ENCODE data around the gene ATRNL1.

DNA sequence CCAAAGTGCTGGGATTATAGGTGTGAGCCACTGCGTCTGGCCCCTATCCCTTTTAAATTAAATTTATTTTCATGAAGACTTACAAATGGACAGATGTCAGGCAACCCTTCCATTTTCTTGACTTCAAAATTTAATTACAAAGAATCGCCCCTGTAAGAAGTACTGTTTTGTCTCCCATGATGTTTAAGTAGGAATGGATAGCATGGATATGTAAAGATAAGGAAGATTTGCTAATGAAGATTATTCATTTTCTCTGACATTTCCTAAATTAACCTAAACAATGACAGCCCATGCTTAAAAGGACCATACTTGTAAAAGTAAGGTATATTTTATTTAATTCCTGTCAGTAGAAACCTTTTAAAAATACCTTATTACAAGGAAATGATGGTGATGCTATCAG, 627.0 kb downstream of the ATRNL1 start:
- TF ChIP-seq POLR2A (IDR thresholded peaks at IDR 0.05) (no peak), POLR2AphosphoS5 (IDR thresholded peaks at IDR 0.05) (no peak)
- TF ChIP-seq, protein P1, sequence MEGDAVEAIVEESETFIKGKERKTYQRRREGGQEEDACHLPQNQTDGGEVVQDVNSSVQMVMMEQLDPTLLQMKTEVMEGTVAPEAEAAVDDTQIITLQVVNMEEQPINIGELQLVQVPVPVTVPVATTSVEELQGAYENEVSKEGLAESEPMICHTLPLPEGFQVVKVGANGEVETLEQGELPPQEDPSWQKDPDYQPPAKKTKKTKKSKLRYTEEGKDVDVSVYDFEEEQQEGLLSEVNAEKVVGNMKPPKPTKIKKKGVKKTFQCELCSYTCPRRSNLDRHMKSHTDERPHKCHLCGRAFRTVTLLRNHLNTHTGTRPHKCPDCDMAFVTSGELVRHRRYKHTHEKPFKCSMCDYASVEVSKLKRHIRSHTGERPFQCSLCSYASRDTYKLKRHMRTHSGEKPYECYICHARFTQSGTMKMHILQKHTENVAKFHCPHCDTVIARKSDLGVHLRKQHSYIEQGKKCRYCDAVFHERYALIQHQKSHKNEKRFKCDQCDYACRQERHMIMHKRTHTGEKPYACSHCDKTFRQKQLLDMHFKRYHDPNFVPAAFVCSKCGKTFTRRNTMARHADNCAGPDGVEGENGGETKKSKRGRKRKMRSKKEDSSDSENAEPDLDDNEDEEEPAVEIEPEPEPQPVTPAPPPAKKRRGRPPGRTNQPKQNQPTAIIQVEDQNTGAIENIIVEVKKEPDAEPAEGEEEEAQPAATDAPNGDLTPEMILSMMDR (IDR thresholded peaks at IDR 0.05 in 8 of 11, conservative IDR thresholded peaks at IDR 0.05 in 3 of 11), result no peak
